HG03520 (cell line): Measurements from ENCODE around the gene TMEM258.

Experiments
- ATAC-seq: cut with Tn5 transposase; IDR thresholded peaks from one replicate; pipeline ENCODE4 v1.9.1; 2021; ENCODE audit warnings: mild to moderate bottlenecking, moderate library complexity; ENCODE audit not compliant: unreplicated experiment

Gene TMEM258

DNA sequence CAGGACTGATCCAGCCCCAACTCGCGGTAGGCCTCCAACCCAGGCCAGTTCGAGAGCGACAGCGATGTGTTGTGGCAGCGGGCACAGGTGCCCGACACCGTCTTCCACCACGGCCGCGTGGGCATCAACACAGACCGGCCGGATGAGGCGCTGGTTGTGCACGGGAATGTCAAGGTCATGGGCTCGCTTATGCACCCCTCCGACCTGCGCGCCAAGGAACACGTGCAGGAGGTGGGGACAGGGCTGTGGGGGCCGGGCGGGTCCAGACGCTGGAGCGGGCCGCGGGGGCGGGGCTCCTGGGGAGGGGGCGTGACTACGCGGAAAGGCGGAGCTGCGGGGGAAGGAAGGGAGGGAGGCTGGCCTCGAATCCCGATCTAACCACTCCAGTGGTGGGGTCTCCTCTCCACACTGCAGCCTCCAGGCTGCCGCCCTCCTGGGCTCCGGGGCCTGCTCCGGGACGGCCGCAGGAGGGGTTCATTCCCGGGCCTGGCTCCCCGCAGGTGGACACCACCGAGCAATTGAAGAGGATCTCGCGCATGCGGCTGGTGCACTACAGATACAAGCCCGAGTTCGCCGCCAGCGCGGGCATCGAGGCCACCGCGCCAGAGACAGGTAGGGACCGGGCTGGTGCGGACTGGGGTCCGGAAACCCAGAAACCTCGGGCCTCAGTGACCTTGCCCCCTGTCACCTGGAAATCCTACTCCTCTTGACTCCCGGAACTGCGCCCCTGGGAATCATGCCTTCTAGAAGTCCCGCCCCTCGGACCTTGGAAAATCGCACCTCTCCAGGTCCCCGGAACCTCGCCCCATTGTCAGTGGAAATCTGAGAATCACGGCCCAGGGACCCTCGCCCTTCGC lies 14.9 kb downstream of the TMEM258 start:
- no peak for ATAC-seq

DNA sequence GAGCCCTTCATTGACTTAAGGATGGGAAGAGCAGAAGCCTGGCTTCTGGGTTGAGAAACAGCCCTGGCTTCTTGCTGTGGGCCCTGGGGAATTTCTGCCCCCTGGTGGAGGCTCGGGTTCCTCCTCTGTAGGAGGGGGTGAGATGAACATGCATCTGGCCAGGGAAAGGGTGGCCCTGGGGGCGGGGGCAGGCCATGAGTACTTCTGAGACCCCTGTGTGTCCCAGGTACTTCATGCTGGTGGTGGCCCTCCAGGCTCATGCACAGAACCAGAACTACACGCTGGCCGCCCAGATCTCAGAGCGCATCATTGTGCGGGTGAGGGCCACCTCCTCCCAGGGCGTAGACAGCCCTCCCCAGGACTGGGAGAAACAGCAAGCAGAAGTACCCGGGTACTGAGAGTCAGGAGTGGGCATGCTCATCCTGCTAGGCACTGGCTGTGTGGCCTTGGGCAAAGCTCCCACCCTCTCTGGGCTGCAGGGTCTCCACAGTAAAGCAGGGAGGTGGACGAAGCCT lies 15.8 kb downstream of the TMEM258 start:
- ATAC-seq, result no peak

DNA sequence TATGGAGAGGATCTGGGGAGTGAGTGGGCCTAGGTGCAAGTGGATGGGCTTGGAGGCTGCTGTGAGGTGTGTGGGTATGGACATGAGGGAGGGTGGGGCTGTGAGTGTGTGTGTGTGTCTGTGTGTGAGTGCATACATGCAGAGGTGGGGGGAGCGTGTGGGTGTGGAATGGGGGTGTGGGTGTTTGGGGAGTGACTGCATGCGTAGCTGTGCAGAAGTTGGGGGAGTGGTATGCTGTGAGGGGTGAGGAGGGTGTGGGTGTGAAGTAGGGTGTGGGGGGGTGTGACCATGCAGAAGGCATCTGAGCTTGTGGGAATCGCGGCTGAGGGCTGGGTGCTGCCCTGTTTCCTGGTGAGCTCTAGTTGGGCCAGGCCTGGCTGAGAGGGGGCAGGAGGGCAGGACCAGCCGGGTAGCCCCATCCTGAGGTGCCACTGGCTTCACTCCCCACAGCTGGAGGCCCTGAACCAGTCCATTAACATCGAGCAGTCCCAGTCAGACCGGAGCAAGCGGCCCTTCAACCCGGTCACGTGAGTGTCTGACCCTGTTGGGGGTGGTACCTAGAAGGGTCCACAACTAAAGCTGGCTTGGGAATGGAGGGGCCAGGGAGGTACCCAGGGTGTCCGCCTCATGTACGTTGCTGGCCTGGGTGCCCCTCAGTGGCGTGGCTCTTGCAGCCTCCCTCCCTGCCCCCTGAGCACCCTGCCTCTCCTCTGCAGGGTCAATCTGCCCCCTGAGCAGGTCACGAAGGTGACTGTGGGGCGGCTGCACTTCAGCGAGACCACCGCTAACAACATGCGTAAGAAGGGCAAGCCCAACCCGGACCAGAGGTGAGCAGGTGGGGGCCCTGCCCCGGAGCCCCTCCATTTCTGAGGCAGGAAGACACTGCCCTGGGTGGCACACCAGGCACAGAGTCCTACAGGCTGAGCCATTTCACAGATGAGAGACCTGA lies 16.5 kb downstream of the TMEM258 start:
- no peak for ATAC-seq

DNA sequence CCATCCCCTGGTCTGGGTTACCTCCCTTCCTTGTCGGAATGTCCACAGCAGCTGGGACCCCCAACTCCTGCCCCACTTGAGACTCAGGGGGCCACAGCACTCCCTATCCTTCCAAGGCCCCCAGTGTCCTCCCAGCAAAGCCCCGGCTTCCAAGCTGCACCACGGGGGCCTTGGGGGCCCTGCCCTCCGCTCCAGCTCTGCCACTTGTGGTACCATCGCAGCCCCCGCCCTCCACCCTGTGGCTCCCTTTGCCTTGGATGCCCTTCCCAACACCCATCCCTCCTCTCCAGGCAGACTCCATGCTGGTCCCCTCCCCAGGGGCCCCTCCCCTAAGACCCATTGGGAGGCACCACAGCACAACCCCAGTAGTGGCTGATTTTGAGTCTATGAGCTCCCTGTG lies 17.3 kb downstream of the TMEM258 start:
- ATAC-seq, result no peak

DNA sequence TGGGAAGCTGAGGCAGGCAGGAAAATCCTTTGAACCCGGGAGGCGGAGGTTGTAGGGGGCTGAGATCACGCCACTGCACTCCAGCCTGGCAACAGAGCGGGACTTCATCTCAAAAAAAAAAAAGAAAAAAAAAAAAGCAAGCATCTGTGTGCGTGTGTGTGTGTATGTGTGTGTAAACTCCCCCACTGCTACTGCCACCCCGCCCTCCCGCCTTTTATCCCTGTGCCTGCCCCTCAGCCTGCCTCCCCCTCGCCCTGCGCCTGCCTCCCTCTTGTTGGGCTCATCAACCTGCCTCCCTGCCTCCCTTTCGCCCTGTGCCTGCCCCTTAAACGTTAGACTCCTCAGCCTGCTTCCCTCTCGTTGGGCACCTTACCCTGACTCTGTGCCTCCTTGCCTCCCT lies 18.0 kb downstream of the TMEM258 start:
- no peak for ATAC-seq

DNA sequence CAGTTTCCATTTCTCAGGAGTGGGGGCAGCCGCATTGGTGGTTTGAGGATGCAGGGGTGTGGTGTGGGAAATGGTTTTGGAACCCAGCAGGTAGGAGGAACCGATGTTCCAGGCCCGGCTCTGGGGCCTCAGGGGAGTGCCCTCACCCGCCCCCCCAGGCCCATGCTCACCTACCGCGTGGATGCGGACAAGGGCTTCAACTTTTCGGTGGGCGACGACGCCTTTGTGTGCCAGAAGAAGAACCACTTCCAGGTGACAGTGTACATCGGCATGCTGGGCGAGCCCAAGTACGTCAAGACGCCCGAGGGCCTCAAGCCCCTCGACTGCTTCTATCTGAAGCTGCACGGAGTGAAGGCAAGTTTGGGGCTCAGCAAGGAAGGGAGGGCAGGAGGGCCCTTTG lies 18.6 kb downstream of the TMEM258 start:
- no peak for ATAC-seq

DNA sequence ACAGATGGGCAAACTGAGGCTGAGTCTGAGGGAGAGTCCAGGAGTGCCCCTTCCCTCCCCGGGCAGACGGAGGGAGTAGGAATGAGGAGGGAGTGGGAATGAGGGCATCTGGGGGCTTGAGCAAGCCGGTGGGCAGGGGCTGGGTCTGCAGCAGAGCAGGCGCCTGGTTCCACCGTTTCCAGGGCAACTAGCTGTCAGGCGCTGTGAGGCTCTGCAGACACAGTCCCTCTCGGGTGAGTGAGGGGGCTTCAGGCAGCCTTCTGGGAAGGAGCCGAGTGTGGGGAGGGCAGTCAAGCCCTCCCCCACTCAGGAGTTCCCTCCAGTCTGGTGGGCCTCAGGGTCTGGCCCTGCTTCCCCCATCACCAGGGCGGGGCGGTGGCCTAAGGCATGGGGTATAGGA lies 19.0 kb downstream of the TMEM258 start:
- ATAC-seq, result no peak

DNA sequence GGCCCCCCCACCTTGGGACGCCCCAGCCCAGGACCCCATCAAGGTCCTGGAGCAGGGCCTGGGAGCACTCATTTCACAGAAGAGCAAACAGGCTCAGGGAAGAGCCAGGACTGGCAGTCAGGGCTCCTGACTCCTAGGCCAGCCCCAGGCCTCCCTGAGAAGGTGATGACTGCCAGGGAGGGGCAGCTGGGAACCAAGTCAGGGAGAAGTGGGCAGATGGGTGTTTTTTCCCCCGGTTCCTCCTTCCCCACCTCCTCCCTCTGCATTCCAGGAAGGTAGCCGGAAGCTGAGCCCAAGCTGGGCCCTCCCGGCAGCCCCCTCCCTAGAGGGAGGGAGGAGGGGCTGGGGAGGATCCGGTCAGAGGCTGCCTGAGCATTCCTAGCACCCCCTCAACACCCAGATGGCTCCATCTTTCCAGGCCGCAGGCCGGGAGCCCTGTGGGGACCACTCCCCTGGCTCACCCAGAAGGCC lies 20.4 kb downstream of the TMEM258 start:
- no peak for ATAC-seq

DNA sequence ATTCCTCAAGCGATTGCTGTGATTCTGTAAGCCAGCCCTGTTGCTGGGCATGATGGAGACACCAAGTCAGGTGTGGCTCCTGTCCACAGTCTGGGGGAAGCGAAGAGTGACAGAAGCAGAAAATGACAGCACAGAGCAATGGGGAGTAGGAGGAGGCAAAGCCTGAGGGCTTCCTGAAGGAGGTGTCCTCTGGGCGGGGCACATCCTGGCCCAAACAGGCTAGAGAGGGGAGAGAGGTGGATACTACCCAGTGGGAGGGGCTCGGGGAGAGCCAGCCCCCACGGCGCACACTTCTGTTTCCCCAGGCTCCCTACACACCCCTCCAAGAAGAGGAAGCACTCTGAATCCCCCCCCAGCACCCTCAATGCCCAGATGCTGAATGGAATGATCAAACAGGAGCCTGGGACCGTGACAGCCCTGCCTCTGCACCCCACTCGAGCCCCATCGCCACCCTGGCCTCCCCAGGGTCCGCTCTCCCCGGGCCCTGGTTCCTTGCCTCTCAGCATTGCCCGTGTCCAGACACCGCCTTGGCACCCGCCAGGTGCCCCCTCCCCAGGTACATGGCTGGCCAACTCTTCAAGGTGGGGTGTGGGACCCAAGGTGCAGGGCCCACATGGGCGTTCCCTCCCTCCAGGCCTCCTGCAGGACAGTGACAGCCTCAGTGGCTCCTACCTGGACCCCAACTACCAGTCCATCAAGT lies 21.1 kb downstream of the TMEM258 start:
- no peak for ATAC-seq

DNA sequence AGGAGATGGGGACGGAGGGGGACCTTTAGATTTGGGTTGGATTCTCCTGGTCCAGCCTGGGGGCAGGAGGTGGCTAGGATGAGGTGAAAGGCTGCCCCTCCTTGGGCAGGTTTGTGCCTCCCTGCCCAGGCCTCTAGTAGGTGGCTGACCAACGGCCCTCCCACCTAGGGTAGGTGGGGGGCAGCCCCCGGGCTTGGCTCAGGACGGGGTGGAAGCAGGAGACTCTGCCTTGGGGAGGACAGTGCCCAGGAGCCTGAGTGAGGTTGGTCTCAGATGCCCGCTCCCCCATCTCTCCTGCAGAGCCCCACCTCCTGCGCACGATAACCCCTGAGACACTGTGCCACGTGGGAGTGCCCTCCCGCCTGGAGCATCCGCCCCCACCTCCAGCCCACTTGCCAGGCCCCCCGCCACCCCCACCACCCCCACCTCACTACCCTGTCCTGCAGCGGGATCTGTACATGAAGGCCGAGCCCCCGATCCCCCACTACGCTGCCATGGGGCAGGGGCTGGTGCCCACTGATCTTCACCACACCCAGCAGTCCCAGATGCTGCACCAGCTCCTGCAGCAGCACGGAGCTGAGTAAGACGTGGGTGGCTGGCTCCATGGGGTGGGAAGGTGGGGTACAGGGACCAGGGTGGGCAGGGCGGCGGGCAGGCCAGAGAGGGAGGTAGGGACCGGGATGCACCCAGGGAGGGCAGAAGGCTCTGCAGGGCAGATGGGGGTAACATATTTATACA lies 22.3 kb downstream of the TMEM258 start:
- ATAC-seq, result no peak

DNA sequence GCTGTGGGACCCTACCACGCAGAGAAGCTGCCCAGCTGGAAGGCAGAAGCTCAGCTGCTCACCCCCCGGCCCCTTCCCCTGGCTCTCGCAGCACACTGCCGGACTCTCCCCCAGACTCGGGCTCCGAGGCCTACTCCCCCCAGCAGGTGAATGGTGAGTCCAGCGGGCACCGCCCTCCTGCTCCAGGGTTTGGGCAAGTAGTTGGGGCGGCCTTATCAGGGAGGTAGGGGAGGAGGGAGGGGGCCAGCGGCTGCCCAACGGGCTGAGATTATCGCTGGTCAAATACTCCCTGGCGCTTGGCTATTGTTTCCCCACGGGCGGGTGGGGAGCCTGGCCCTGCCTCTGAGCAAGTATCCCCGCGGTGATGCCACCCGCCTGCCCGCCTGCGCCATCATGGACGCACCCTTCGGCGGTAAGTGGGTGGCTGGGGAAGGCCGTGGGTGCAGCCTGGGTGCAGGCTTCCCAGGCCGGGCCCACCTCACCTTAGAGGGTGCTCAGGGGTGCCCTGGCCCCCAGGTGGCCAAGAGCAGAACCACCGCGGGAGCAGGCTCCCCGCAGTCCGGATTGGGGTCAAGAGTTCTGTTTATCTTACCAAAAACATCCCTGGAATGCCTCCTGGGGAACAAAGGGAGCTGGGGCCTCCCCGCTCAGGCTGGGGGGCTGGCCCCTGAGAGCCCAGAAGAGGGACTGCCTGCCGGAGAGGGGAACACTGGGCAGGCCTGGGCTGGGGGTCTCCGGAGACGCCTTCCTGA lies 23.1 kb downstream of the TMEM258 start:
- no peak for ATAC-seq

DNA sequence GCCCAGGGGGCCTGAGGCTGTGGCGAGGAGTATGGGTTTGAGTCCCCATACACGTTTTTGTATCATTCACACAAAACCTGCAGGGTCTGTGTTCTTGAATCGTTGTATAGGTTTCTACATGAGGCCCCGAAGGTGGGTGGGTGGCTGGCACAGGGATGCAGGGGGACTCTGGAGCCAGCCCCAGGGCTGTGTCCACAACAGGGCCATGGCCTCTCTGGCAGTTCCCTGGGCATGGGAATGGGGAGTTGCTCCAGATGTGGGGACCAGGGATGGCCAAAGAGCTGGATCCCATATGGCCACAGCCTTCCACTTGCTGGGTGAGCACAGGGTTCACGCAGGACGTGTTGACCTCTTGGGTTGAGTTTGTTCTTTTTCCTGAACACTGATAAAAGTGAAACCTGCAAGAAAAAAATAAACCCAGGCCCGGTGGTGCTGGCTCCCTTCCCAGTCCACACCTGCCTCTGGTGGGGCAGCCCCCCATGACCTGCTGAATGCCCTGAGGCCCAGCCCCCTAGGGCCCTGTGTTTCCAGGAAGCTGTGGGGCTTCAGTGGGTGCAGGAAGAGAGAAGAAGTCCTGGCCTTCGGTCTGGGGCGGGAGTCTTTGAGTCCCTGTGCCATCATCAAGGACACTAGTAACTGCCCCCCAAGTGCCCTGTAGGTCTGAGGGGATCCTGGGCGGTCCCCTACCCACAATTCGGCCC lies 23.9 kb downstream of the TMEM258 start:
- ATAC-seq, result no peak

DNA sequence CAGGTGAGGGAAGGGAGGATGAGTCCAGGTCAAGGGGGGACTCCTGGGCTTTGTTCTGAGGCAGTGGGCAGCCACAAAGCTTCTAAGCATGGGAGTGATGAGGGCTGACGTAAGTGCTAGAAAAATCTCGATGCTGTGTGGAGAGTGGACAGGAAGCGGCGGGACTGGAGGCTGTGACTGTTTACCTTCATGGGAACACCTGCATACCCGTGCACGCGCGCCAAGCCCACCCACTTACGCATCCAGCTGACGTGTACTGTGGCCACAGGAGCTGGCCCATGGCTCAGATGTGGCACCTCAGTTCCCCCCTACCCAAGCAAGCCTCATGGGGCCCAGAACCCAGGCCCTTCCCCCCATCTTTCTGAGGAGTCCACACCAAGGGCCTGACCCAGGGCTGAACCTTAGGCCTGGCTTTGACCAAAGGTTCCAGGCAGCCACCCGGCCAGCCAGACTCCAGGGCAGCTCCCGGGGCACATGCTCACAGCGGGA lies 26.0 kb downstream of the TMEM258 start:
- no peak for ATAC-seq

DNA sequence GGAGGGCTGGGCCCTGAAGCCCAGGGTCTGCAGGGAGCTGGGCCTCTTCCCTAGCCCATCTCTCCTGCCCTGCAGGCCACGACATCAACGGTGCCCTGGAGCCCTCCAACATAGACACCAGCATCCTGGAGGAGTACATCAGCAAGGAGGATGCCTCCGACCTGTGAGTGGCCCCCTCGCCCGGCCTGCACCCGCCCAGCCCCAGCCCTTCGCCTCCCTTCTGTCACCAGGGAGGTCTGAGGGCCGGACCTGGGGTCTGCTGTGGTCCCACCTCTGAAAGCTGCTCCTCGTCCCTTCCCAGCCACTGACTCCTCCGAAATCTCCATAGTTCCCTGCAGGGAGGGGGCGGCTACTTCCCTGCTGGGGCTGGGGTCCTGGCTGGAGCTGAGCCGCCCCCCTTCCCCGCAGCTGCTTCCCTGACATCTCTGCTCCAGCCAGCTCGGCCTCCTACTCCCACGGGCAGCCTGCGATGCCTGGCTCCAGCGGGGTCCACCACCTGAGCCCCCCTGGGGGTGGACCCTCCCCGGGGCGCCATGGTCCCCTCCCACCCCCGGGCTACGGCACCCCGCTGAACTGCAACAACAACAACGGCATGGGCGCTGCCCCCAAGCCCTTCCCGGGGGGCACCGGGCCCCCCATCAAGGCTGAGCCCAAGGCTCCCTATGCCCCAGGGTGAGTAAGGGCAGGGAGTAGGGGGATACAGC lies 26.7 kb downstream of the TMEM258 start:
- no peak for ATAC-seq

DNA sequence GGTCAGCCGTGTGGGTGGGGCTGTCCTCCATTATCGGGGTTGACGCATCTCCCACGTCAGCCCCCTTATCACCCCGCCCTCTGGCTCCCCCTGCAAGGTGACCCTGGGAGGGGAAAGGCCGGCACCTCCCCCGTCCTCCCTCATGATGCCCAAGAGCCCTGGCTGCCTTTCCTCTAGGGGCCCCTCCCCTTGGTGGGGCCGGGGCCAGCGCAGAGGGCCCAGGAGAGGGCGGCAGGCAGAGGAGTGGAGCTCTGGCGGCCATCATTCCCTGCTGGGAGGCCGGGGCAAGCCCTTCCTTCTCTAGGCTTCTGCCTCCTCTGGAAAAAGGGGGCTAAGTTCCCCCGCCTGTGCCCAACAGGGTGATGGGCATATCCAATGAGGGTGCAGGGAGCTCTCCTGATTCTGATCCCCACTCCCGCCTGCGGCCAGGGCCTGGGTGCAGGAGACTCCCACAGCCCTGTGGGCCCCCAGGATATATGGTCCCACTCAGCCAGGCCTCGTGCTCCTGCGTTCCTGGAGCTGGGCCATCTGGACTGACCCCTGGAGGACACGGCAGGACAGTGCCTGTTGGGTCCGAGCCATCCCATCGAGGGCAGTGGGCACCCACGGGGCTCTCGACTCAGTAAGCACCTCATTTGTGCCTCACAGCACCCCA lies 27.7 kb downstream of the TMEM258 start:
- ATAC-seq, result no peak

DNA sequence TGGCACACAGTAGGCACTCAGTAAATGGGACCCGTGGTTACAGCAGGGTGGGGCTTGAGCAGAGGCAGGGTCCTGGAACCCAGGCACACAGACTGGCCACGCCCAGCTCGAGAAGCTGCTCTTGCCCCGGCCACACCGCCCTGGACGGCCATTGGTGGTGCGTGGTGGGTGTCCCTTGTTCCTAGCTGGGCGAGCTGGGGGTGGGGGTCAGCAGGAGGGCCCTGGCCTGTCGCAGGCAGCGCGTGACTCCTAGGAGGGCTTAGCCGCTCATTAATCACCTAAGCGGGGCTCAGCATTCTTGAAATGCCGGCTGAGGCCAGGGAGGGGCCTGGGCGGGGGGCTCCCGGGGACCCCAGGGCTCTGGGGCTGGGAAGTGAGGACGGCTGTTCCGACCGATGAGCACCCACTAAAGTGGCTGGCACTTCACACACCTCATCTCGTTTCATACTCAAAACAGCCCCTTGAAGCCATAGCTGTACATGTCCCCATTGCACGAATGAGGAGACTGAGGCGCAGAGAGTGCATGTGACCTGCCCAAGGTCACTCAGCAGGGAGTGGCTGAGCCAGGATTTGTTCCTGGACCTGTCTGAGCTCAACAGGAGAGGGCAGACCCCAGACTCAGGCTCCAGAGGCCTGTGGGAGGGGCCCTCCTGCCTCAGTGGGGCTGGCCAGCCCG lies 28.3 kb downstream of the TMEM258 start:
- no peak for ATAC-seq

DNA sequence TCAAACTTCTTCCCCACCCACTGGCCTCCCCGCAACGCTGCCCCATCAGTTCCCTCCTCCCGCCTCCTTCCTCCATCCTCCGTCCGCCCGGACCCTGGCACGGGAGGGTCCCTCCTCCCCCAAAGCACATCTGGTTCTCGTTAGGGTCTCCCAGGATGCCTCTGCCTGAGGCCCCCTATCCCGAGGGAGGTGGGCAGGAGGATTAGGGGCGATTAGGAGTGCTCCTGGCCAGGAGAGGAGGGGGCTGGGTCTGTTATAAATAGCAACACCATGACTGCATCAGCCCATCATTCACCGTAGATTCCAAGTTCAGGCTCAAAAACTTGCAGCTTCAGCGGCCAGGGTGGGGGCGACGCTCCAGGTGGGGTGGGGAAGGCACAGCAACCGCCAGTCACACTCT lies 29.6 kb downstream of the TMEM258 start:
- no peak for ATAC-seq
